PC-9 (cell line): ENCODE data around the gene LRRC56. TPM values are rescaled to one million over a fixed set of nuclear protein-coding genes. Genes with fewer than 3 reads are reported as not detected.

ENCODE experiments used
- BruUV-seq: library from RNA; stranded (reverse); fragments of 400-500 nt; replicated peaks from 2 replicates; lab custom pipeline; 2021; lab: Mats Ljungman, UMichigan
- CTCF ChIA-PET: fragments of 300-600 bp; sonication (Branson Sonifier 250); formaldehyde crosslinking; loops from one replicate; lab custom pipeline; 2022; ENCODE audit warnings: antibody characterized with exemption; lab: Charles Lee
- POLR2A ChIA-PET: fragments of 300-600 bp; sonication (Branson Sonifier 250); formaldehyde crosslinking; loops from one replicate; lab custom pipeline; 2022; ENCODE audit warnings: antibody characterized with exemption; ENCODE audit not compliant: unreplicated experiment; lab: Charles Lee
- DNase-seq, 2 experiments: peaks; one replicate each; pipeline versions ENCODE4 v3.0.0 to v3.0.0-alpha.2; 2015 to 2022; ENCODE audit warnings: mixed read lengths in 1 of 2
- H2AFZ ChIP-seq: fragments of 200-600 bp; sonication (generic); 2 replicates; pipeline ENCODE4 v1.8.1; 2017; ENCODE audit warnings: antibody characterized with exemption
- H3F3A ChIP-seq: fragments of 200-600 bp; sonication (generic); 2 replicates; pipeline ENCODE4 v1.8.1; 2017; ENCODE audit warnings: antibody characterized with exemption, mild to moderate bottlenecking, low read depth; ENCODE audit not compliant: insufficient read depth
- H3K27ac ChIP-seq: fragments of 200-600 bp; sonication (generic); 2 replicates; pipeline ENCODE4 v1.6.1; 2016; ENCODE audit warnings: mixed run types
- H3K27me3 ChIP-seq: fragments of 200-600 bp; sonication (generic); 2 replicates; pipeline ENCODE4 v1.6.1; 2016; ENCODE audit warnings: low read depth, mixed run types; ENCODE audit not compliant: insufficient read depth
- H3K36me3 ChIP-seq: fragments of 200-600 bp; sonication (generic); 2 replicates; pipeline ENCODE4 v1.6.1; 2016; ENCODE audit warnings: low read depth, mixed run types
- H3K4me1 ChIP-seq: fragments of 200-600 bp; sonication (generic); replicated peaks from 2 replicates; pipeline ENCODE4 v1.6.1; 2016; ENCODE audit warnings: mixed run types; ENCODE audit not compliant: insufficient read depth
- H3K4me2 ChIP-seq: fragments of 200-600 bp; sonication (generic); 2 replicates; pipeline ENCODE4 v1.6.1; 2017; ENCODE audit warnings: mixed run types
- H3K4me3 ChIP-seq: fragments of 200-600 bp; sonication (generic); 2 replicates; pipeline ENCODE4 v1.6.1; 2016; ENCODE audit warnings: mixed run types
- H3K79me2 ChIP-seq: fragments of 200-600 bp; sonication (generic); 2 replicates; pipeline ENCODE4 v1.6.1; 2017; ENCODE audit warnings: low read depth, mixed run types
- H3K9me2 ChIP-seq: fragments of 200-600 bp; sonication (generic); 2 replicates; pipeline ENCODE4 v1.8.1; 2017; ENCODE audit warnings: mild to moderate bottlenecking; ENCODE audit not compliant: insufficient read depth
- H3K9me3 ChIP-seq: fragments of 200-600 bp; sonication (generic); 2 replicates; pipeline ENCODE4 v1.8.1; 2016; ENCODE audit warnings: low read depth; ENCODE audit not compliant: insufficient read depth
- H4K20me1 ChIP-seq: fragments of 200-600 bp; sonication (generic); 2 replicates; pipeline ENCODE4 v1.8.1; 2017; ENCODE audit not compliant: insufficient read depth
- CTCF ChIP-seq: fragments of 200-600 bp; sonication (generic); conservative IDR thresholded peaks from 2 replicates; pipeline ENCODE4 v1.6.1; 2017; ENCODE audit warnings: mixed run types, antibody characterized with exemption, mild to moderate bottlenecking, moderate library complexity
- EZH2 ChIP-seq: fragments of 200-600 bp; sonication (generic); IDR thresholded peaks from 2 replicates; pipeline ENCODE4 v1.8.0; 2017; ENCODE audit warnings: antibody characterized with exemption, low read depth
- intact Hi-C: fragments of 100-400 bp; cut with micrococcal nuclease; formaldehyde crosslinking; loops from one replicate; pipeline ENCODE4 v1.10.0; 2022; ENCODE audit not compliant: unreplicated experiment
- total RNA-seq: library from RNA; stranded (reverse); gene quantifications from 2 replicates; pipeline ENCODE4 v1.2.3, GENCODE V29; 2021

Gene LRRC56
- total RNA-seq, 1 experiment from 2014 or later = 5.0 TPM

- H3K9me2 ChIP-seq = no peaks in the 10 kb centered on the region
- no peaks in the 10 kb centered on the region for H3K4me1 ChIP-seq
- no peak for DNase-seq
- no peaks in the 10 kb centered on the region for H3K36me3 ChIP-seq
- ChIA-PET CTCF (no interaction called here), POLR2A (no interaction called here)
- no peaks in the 10 kb centered on the region for H3K79me2 ChIP-seq
- H3F3A ChIP-seq = no peaks in the 10 kb centered on the region
- H3K4me3 ChIP-seq = no peak overlapping the region
- H3K27me3 ChIP-seq = no peaks in the 10 kb centered on the region
- no peak overlapping the region for H3K4me2 ChIP-seq
- no peaks in the 10 kb centered on the region for H3K9me3 ChIP-seq
- no TSS peak for BruUV-seq
- no peaks in the 10 kb centered on the region for H4K20me1 ChIP-seq
- no peak overlapping the region for H2AFZ ChIP-seq
- no peak overlapping the region for H3K27ac ChIP-seq
- TF ChIP-seq CTCF (no peak), EZH2 (no peak)
- intact Hi-C loops = no loop called here
Measured at GRCh38 chr11:488579-488978, 48.7 kb upstream of the LRRC56 start.

GRCh38 chr11:488992-489391, 48.3 kb upstream of the LRRC56 start:
- no peak for TF ChIP-seq CTCF
- TF ChIP-seq EZH2 = no peak
- no peaks in the 10 kb centered on the region for H3K9me3 ChIP-seq
- H3K27ac ChIP-seq = no peak overlapping the region
- H3K79me2 ChIP-seq = no peaks in the 10 kb centered on the region
- DNase-seq = no peak
- no peaks in the 10 kb centered on the region for H3F3A ChIP-seq
- ChIA-PET POLR2A (no interaction called here), CTCF (no interaction called here)
- no peaks in the 10 kb centered on the region for H3K9me2 ChIP-seq
- no peaks in the 10 kb centered on the region for H4K20me1 ChIP-seq
- intact Hi-C loops = no loop called here
- H3K36me3 ChIP-seq = no peaks in the 10 kb centered on the region
- no peak overlapping the region for H3K4me3 ChIP-seq
- no peak overlapping the region for H3K4me2 ChIP-seq
- no TSS peak for BruUV-seq
- no peaks in the 10 kb centered on the region for H3K4me1 ChIP-seq
- H3K27me3 ChIP-seq = no peaks in the 10 kb centered on the region
- H2AFZ ChIP-seq = no peak overlapping the region

GRCh38 chr11:489610-490185, 47.6 kb upstream of the LRRC56 start:
- H3K27ac ChIP-seq = no peak overlapping the region
- H3K9me2 ChIP-seq = no peaks in the 10 kb centered on the region
- no peaks in the 10 kb centered on the region for H4K20me1 ChIP-seq
- no peaks in the 10 kb centered on the region for H3F3A ChIP-seq
- no peak for TF ChIP-seq EZH2
- no peak for TF ChIP-seq CTCF
- no peaks in the 10 kb centered on the region for H3K36me3 ChIP-seq
- DNase-seq = no peak
- H3K4me1 ChIP-seq = no peaks in the 10 kb centered on the region
- BruUV-seq = no TSS peak
- no peaks in the 10 kb centered on the region for H3K79me2 ChIP-seq
- no peaks in the 10 kb centered on the region for H3K9me3 ChIP-seq
- CTCF ChIA-PET = no interaction called here
- H3K27me3 ChIP-seq = no peaks in the 10 kb centered on the region
- H2AFZ ChIP-seq = no peak overlapping the region
- no peak overlapping the region for H3K4me3 ChIP-seq
- intact Hi-C loops = no loop called here
- POLR2A ChIA-PET = no interaction called here
- no peak overlapping the region for H3K4me2 ChIP-seq
